PC-9 (cell line): Measurements from ENCODE around the gene RETREG1. TPM values are rescaled to one million over a fixed set of nuclear protein-coding genes. Genes with fewer than 3 reads are reported as not detected.

Experiments
- BruUV-seq: library from RNA; stranded (reverse); fragments of 400-500 nt; replicated peaks from 2 replicates; lab custom pipeline; 2021; lab: Mats Ljungman, UMichigan
- CTCF ChIA-PET: fragments of 300-600 bp; sonication (Branson Sonifier 250); formaldehyde crosslinking; loops from one replicate; lab custom pipeline; 2022; ENCODE audit warnings: antibody characterized with exemption; lab: Charles Lee
- POLR2A ChIA-PET: fragments of 300-600 bp; sonication (Branson Sonifier 250); formaldehyde crosslinking; loops from one replicate; lab custom pipeline; 2022; ENCODE audit warnings: antibody characterized with exemption; ENCODE audit not compliant: unreplicated experiment; lab: Charles Lee
- DNase-seq, 2 experiments: peaks; one replicate each; pipeline versions ENCODE4 v3.0.0 to v3.0.0-alpha.2; 2015 to 2022; ENCODE audit warnings: mixed read lengths in 1 of 2
- H2AFZ ChIP-seq: fragments of 200-600 bp; sonication (generic); 2 replicates; pipeline ENCODE4 v1.8.1; 2017; ENCODE audit warnings: antibody characterized with exemption
- H3F3A ChIP-seq: fragments of 200-600 bp; sonication (generic); 2 replicates; pipeline ENCODE4 v1.8.1; 2017; ENCODE audit warnings: antibody characterized with exemption, mild to moderate bottlenecking, low read depth; ENCODE audit not compliant: insufficient read depth
- H3K27ac ChIP-seq: fragments of 200-600 bp; sonication (generic); 2 replicates; pipeline ENCODE4 v1.6.1; 2016; ENCODE audit warnings: mixed run types
- H3K27me3 ChIP-seq: fragments of 200-600 bp; sonication (generic); 2 replicates; pipeline ENCODE4 v1.6.1; 2016; ENCODE audit warnings: low read depth, mixed run types; ENCODE audit not compliant: insufficient read depth
- H3K36me3 ChIP-seq: fragments of 200-600 bp; sonication (generic); 2 replicates; pipeline ENCODE4 v1.6.1; 2016; ENCODE audit warnings: low read depth, mixed run types
- H3K4me1 ChIP-seq: fragments of 200-600 bp; sonication (generic); replicated peaks from 2 replicates; pipeline ENCODE4 v1.6.1; 2016; ENCODE audit warnings: mixed run types; ENCODE audit not compliant: insufficient read depth
- H3K4me2 ChIP-seq: fragments of 200-600 bp; sonication (generic); 2 replicates; pipeline ENCODE4 v1.6.1; 2017; ENCODE audit warnings: mixed run types
- H3K4me3 ChIP-seq: fragments of 200-600 bp; sonication (generic); 2 replicates; pipeline ENCODE4 v1.6.1; 2016; ENCODE audit warnings: mixed run types
- H3K79me2 ChIP-seq: fragments of 200-600 bp; sonication (generic); 2 replicates; pipeline ENCODE4 v1.6.1; 2017; ENCODE audit warnings: low read depth, mixed run types
- H3K9me2 ChIP-seq: fragments of 200-600 bp; sonication (generic); 2 replicates; pipeline ENCODE4 v1.8.1; 2017; ENCODE audit warnings: mild to moderate bottlenecking; ENCODE audit not compliant: insufficient read depth
- H3K9me3 ChIP-seq: fragments of 200-600 bp; sonication (generic); 2 replicates; pipeline ENCODE4 v1.8.1; 2016; ENCODE audit warnings: low read depth; ENCODE audit not compliant: insufficient read depth
- H4K20me1 ChIP-seq: fragments of 200-600 bp; sonication (generic); 2 replicates; pipeline ENCODE4 v1.8.1; 2017; ENCODE audit not compliant: insufficient read depth
- EZH2 ChIP-seq: fragments of 200-600 bp; sonication (generic); IDR thresholded peaks from 2 replicates; pipeline ENCODE4 v1.8.0; 2017; ENCODE audit warnings: antibody characterized with exemption, low read depth
- intact Hi-C: fragments of 100-400 bp; cut with micrococcal nuclease; formaldehyde crosslinking; loops from one replicate; pipeline ENCODE4 v1.10.0; 2022; ENCODE audit not compliant: unreplicated experiment
- total RNA-seq: library from RNA; stranded (reverse); gene quantifications from 2 replicates; pipeline ENCODE4 v1.2.3, GENCODE V29; 2021
- TF ChIP-seq, protein P1 (sequence below): fragments of 200-600 bp; sonication (generic); conservative IDR thresholded peaks from 2 replicates; pipeline ENCODE4 v1.6.1; 2017; ENCODE audit warnings: mixed run types, antibody characterized with exemption, mild to moderate bottlenecking, moderate library complexity

Gene RETREG1
- total RNA-seq, 1 experiment from 2014 or later: 9.7 TPM

DNA sequence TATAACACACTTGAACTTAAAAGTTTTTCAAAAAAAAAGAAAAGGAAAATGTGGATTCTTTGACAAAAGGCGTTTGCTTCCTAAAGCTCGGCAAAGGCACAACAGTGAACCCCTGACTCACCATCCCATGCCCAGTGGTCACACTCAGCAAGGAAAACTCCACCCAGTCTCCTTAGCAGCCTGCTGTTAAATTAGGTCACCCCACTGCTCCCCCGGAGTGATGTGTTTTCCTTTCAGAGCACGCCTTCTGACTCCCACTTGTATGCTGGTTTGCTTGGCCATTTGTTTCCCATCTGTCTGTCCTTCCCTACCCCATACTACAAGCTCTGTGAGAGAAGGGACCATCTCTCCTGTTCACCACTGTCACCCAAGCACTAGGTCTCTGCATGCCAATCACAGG lies 23.8 kb downstream of the RETREG1 start:
- intact Hi-C loops: no loop called here

GRCh38 chr5:16592255-16592654 lies 24.5 kb downstream of the RETREG1 start:
- no peaks in the 10 kb centered on the region for H3K9me2 ChIP-seq
- H3K4me2 ChIP-seq: no peak overlapping the region
- H3F3A ChIP-seq: no peaks in the 10 kb centered on the region
- TF ChIP-seq, protein P1, sequence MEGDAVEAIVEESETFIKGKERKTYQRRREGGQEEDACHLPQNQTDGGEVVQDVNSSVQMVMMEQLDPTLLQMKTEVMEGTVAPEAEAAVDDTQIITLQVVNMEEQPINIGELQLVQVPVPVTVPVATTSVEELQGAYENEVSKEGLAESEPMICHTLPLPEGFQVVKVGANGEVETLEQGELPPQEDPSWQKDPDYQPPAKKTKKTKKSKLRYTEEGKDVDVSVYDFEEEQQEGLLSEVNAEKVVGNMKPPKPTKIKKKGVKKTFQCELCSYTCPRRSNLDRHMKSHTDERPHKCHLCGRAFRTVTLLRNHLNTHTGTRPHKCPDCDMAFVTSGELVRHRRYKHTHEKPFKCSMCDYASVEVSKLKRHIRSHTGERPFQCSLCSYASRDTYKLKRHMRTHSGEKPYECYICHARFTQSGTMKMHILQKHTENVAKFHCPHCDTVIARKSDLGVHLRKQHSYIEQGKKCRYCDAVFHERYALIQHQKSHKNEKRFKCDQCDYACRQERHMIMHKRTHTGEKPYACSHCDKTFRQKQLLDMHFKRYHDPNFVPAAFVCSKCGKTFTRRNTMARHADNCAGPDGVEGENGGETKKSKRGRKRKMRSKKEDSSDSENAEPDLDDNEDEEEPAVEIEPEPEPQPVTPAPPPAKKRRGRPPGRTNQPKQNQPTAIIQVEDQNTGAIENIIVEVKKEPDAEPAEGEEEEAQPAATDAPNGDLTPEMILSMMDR: no peak
- no peak for DNase-seq
- no peaks in the 10 kb centered on the region for H3K27me3 ChIP-seq
- no peaks in the 10 kb centered on the region for H4K20me1 ChIP-seq
- H3K36me3 ChIP-seq: no peaks in the 10 kb centered on the region
- H3K4me3 ChIP-seq: no peak overlapping the region
- H2AFZ ChIP-seq: no peak overlapping the region
- no peaks in the 10 kb centered on the region for H3K9me3 ChIP-seq
- ChIA-PET CTCF (no interaction called here), POLR2A (no interaction called here)
- BruUV-seq: no TSS peak
- intact Hi-C loops: no loop called here
- no peaks in the 10 kb centered on the region for H3K79me2 ChIP-seq
- no peak overlapping the region for H3K27ac ChIP-seq
- H3K4me1 ChIP-seq: no peaks in the 10 kb centered on the region

More for the DNA sequence above, 23.8 kb downstream of the RETREG1 start:
- H3K27me3 ChIP-seq: no peaks in the 10 kb centered on the region; the same call in 1 of the 2 replicates
- H2AFZ ChIP-seq: no peak overlapping the region
- H3K36me3 ChIP-seq: no peaks in the 10 kb centered on the region
- H3K9me3 ChIP-seq: no peaks in the 10 kb centered on the region
- H3K27ac ChIP-seq: no peak overlapping the region
- no peak overlapping the region for H3K4me2 ChIP-seq
- CTCF ChIA-PET: interaction anchor here (0.6 kb wide), 1 partner anchor 855 kb away, joined by 3 read pairs; no protein-coding TSS in a partner anchor
- no peaks in the 10 kb centered on the region for H3K4me1 ChIP-seq
- TF ChIP-seq EZH2: no peak
- TF ChIP-seq, protein P1: no peak
- H3K79me2 ChIP-seq: no peaks in the 10 kb centered on the region
- BruUV-seq: no TSS peak
- H3F3A ChIP-seq: no peaks in the 10 kb centered on the region
- no peaks in the 10 kb centered on the region for H4K20me1 ChIP-seq
- no peak overlapping the region for H3K4me3 ChIP-seq
- no peaks in the 10 kb centered on the region for H3K9me2 ChIP-seq
- DNase-seq: no peak
- POLR2A ChIA-PET: no interaction called here

GRCh38 chr5:16590685-16591084 lies 26.1 kb downstream of the RETREG1 start:
- H2AFZ ChIP-seq: no peak overlapping the region
- no peaks in the 10 kb centered on the region for H3K9me2 ChIP-seq
- H3K27me3 ChIP-seq: no peaks in the 10 kb centered on the region
- no peaks in the 10 kb centered on the region for H3K9me3 ChIP-seq
- no TSS peak for BruUV-seq
- no peak overlapping the region for H3K27ac ChIP-seq
- no peak for DNase-seq
- H3F3A ChIP-seq: no peaks in the 10 kb centered on the region
- POLR2A ChIA-PET: no interaction called here
- CTCF ChIA-PET: no interaction called here
- TF ChIP-seq, protein P1: no peak
- no peak for TF ChIP-seq EZH2
- H3K4me1 ChIP-seq: no peaks in the 10 kb centered on the region
- no peak overlapping the region for H3K4me3 ChIP-seq
- intact Hi-C loops: no loop called here
- H3K4me2 ChIP-seq: no peak overlapping the region
- no peaks in the 10 kb centered on the region for H3K79me2 ChIP-seq
- no peaks in the 10 kb centered on the region for H4K20me1 ChIP-seq
- H3K36me3 ChIP-seq: no peaks in the 10 kb centered on the region
